Stimulated activated CD4-positive, alpha-beta T cell treated with anti-CD3 and anti-CD28 coated beads, Interleukin-1b, Interleukin-23, amount 100 ng/mL, for 1 hour (primary cell): Measurements from ENCODE around the gene STK10.
A peak's percentile ranks its signal among the peaks of the same experiment; 100 is the strongest.

Source experiments
- DNase-seq, 2 donors: peaks; one replicate each; pipeline ENCODE4 v3.0.0-alpha.2; 2020; ENCODE audit warnings: low read depth in 2 of 2

STK10 gene

GRCh38 chr5:172109749-172110148 lies 78.3 kb downstream of the STK10 start:
- no peak for DNase-seq

GRCh38 chr5:172107571-172107970 lies 80.5 kb downstream of the STK10 start:
- no peak for DNase-seq

GRCh38 chr5:172106511-172107356 lies 81.3 kb downstream of the STK10 start:
- peak; percentile 34 to 62 for DNase-seq

GRCh38 chr5:172105811-172106210 lies 82.2 kb downstream of the STK10 start:
- DNase-seq, result no peak

- DNase-seq, result no peak
These were observed 83.0 kb downstream of the STK10 start for GRCh38 chr5:172104801-172105701.

GRCh38 chr5:172104021-172104420 lies 84.0 kb downstream of the STK10 start:
- no peak for DNase-seq

- no peak for DNase-seq
These were observed 85.0 kb downstream of the STK10 start for GRCh38 chr5:172102913-172103626.

- no peak for DNase-seq
These were observed 85.7 kb downstream of the STK10 start for GRCh38 chr5:172102218-172102870.

GRCh38 chr5:172101547-172102217 lies 86.3 kb downstream of the STK10 start:
- DNase-seq, result no peak

GRCh38 chr5:172098883-172099282 lies 89.1 kb downstream of the STK10 start:
- DNase-seq, result no peak

- DNase-seq, result no peak
These were observed 90.0 kb downstream of the STK10 start for GRCh38 chr5:172098046-172098445.

GRCh38 chr5:172097356-172097755 lies 90.7 kb downstream of the STK10 start:
- DNase-seq, result no peak

GRCh38 chr5:172096207-172096940 lies 91.7 kb downstream of the STK10 start:
- DNase-seq, result no peak

- DNase-seq, result no peak
These were observed 92.4 kb downstream of the STK10 start for GRCh38 chr5:172095368-172096206.

GRCh38 chr5:172093965-172094364 lies 94.1 kb downstream of the STK10 start:
- DNase-seq, result no peak

GRCh38 chr5:172093559-172093958 lies 94.5 kb downstream of the STK10 start:
- DNase-seq, result no peak

GRCh38 chr5:172091956-172092732 lies 95.9 kb downstream of the STK10 start:
- no peak for DNase-seq

GRCh38 chr5:172090976-172091547 lies 97.0 kb downstream of the STK10 start:
- no peak for DNase-seq
